LNCAP (cell line): Measurements from ENCODE around the gene CAMK2B.

Experiments used
- TF ChIP-seq, protein P1 (sequence below): fragments of 450-650 bp; IDR thresholded peaks from 2 replicates; pipeline ENCODE4 v1.5.1; 2017; ENCODE audit warnings: mild to moderate bottlenecking

Gene CAMK2B

DNA sequence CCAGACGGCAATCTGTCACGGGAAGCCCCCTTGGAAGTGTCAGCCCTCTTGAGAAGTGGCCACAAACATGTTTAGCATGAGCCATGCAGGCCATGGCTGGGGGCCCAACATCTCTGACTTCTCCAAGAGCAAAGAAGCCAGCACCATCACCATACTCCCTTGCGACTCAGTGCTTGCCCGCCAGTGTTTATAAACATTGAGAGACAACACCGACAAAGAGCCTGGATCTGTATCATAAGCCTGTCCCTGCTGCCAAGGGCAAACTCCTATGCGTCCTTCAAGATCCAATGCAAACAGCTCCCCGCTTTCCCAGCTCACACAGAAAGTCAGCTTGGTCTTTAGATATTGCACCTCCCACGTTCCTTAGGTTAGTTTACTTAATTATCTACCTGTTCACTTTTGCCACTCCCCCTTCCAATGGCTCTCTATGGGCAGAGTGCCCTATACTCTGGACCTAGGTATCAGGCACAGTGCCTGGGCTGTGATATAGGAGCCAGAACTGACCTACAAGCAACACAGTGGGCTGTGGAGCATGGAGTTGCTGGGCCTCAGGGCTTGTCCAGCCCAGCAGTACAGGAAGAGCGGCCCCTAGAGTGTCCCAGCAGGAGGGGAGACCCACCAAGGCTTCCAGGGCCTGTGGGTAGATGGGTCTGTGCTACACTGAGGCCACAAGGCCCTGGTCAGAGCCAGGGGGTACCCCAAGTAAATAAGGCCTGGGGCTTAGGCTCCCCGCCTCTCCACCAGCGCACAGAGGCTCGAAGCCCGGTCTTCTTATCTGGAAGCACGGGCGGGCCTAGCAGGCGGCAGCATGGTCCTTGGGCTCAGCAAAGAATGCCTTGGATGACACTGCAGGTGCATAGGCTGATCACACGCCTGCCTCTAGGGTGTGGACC, 37.7 kb downstream of the CAMK2B start:
- TF ChIP-seq, protein P1, sequence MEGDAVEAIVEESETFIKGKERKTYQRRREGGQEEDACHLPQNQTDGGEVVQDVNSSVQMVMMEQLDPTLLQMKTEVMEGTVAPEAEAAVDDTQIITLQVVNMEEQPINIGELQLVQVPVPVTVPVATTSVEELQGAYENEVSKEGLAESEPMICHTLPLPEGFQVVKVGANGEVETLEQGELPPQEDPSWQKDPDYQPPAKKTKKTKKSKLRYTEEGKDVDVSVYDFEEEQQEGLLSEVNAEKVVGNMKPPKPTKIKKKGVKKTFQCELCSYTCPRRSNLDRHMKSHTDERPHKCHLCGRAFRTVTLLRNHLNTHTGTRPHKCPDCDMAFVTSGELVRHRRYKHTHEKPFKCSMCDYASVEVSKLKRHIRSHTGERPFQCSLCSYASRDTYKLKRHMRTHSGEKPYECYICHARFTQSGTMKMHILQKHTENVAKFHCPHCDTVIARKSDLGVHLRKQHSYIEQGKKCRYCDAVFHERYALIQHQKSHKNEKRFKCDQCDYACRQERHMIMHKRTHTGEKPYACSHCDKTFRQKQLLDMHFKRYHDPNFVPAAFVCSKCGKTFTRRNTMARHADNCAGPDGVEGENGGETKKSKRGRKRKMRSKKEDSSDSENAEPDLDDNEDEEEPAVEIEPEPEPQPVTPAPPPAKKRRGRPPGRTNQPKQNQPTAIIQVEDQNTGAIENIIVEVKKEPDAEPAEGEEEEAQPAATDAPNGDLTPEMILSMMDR: no peak

DNA sequence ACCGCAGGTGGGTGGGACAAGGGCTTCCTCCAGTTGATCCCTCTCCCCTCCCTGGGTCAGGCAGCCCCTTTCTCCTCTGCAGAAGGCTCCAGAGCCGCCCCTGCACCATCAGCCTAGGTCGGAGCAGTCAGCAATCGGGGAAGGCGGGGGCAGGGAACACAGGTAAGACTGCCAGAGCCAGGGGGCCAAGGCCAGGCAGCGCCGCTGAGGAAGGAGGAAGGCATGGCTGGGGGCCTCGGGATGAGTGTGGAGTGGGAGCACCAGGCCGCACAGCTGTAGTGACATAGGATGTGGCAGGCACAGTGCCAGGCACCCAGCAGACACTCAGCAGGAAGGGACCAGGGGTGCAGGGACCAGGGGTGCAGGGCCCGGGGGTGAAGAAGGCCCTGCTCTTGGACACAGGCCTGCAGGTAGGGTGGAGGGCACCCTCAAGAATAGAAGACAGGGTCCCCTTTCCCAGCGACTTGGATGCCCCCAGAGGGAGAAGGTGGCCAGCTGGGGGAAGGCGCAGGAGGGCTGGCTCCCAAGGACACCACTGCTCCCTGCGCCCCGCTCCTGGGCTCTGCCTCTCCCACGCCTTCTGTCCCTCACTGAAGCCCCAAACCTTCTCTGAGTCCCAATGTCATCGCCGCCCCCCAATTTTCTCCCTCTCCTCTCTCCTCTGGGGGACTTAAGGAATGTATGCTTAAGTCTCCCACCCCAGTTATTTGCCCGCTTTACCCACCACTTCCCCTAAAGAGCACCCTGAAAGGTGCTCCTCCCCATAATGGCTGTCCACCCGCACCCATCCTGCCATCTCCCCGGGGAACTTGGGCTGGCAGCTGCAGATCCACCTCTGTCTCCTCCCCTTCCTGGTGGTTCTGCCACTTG, 38.5 kb downstream of the CAMK2B start:
- TF ChIP-seq, protein P1: no peak

DNA sequence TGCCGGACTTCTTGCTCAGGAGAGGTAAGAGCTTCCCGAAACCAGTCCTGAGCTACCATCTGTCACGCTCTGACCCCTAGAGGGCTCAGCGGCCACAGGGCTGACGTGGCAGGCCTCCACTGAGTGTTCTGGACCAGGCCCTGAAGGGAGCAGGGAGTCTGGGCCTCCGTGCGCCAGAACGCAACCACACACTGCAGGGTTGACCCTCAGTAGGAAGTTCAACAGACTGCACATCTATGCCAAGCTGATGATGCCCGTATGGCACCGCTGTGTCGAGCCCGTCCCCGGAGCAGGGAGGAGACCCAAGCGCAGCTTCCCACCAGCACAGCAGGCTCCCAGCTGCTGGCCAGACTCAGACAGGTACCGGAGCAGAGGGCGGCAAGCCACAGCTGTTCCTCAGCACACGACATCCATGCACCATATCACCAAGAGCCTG, 39.2 kb downstream of the CAMK2B start:
- TF ChIP-seq, protein P1: no peak

DNA sequence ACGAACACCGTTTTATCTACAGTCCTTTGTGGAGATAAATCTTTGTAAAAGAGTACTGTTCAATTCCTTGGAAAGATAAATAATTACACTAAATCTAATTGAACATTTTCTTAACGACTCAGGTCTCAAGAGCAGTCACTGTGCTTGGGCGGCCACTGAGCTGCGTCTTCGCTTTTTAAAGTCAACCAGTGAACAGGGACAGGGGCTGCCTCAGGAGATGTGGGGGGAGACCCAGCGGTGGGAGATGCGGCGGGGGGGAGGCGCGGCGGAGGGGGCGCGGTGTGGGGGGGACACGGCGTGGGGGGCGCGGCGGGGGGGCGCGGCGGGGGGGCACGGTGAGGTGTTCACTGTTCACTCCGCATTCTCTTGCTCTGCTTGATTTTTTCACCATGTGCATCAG, 39.8 kb downstream of the CAMK2B start:
- TF ChIP-seq, protein P1: no peak

DNA sequence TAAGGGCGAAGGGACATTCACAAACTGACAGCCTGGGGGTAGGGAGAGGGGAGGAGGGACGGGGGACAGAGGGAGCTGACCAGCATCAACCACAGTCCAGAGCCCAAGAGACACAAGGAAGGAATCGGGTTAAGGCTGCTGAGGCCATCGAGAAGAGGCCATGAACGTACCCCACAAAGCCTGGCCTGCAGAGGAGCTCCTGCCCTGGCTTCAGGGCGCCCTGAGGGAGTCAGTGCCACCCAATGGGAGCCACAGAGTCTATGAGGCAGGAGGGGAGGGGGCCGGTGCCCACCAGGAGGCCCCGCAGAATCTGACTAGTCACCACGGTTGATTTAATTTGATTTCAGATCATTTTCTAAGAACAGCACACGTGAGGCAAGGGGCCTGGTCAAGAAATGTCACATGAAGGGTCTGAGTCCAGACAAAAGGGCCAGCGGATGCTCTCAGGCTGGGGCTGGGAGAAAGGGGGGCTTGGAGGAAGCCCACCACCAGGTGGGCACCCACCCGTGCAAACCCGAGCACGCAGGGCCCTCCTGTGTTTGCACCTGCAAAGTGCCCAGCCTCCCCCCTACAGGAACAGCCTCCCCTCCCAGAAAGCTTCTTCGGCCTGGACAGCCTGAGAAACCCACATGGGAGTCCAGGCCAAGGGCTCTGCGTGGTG, 40.4 kb downstream of the CAMK2B start:
- TF ChIP-seq, protein P1: no peak

DNA sequence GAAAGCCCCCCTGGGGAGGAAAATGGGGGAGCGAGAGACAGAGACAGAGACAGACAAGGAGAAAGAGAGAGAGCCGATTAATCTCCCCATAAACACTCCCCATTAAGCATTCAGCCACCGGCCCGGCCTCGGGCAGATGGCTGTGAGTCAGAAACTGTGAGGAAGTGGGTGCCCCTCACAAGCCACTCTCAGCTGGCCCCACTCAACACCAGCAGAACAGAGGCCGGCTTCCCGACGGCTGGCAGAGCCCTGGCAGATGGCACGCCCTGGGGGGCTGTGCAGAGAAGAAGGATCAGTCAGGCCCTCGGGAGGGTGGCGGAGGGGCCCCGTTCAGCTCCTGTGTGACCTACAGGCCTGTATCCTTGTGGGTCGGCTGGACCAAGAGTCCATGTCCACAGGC, 41.2 kb downstream of the CAMK2B start:
- TF ChIP-seq, protein P1: no peak
